AG10803 (cell line): ENCODE results near the gene VDR.
"Not testable (repeated sequence)": the region's sequence is repeated elsewhere in the genome, so short reads cannot be mapped to it uniquely, and the experiment has no call there.

Experiments
- DNase-seq: peaks from one replicate; pipeline ENCODE4 v3.0.0; 2010; ENCODE audit warnings: low read depth
- H3K4me3 ChIP-seq: 2 replicates; pipeline ENCODE4 v1.5.1; 2011; ENCODE audit warnings: mild to moderate bottlenecking, low read length, control low read depth
- TF ChIP-seq, protein P1 (sequence below): conservative IDR thresholded peaks from 2 replicates; pipeline ENCODE4 v1.5.1; 2011; ENCODE audit warnings: mild to moderate bottlenecking, low read length, control low read depth, inconsistent platforms

The VDR gene

DNA sequence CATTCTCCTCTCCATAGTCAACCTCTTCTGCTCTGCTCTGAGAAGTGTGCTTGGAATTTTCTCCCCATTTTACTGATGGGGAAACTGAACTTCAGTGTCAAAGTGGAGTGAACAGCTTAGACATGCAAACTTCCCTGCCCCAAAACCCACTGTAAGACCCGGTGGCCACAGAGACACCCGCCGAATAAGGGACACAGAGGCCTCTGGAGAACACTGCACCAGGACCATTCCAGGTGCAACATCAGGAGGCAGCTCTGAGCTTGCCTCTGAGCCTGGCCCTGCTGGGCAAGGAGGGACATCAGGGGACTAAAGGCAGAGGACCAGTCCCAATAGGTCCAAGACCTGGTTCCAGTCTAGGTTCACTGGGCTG is 86.8 kb downstream of the VDR start:
- peak overlapping the region; percentile 90 for H3K4me3 ChIP-seq
- TF ChIP-seq, protein P1, sequence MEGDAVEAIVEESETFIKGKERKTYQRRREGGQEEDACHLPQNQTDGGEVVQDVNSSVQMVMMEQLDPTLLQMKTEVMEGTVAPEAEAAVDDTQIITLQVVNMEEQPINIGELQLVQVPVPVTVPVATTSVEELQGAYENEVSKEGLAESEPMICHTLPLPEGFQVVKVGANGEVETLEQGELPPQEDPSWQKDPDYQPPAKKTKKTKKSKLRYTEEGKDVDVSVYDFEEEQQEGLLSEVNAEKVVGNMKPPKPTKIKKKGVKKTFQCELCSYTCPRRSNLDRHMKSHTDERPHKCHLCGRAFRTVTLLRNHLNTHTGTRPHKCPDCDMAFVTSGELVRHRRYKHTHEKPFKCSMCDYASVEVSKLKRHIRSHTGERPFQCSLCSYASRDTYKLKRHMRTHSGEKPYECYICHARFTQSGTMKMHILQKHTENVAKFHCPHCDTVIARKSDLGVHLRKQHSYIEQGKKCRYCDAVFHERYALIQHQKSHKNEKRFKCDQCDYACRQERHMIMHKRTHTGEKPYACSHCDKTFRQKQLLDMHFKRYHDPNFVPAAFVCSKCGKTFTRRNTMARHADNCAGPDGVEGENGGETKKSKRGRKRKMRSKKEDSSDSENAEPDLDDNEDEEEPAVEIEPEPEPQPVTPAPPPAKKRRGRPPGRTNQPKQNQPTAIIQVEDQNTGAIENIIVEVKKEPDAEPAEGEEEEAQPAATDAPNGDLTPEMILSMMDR, result no peak; the same call in 1 of the 2 replicates
- no peak for DNase-seq

DNA sequence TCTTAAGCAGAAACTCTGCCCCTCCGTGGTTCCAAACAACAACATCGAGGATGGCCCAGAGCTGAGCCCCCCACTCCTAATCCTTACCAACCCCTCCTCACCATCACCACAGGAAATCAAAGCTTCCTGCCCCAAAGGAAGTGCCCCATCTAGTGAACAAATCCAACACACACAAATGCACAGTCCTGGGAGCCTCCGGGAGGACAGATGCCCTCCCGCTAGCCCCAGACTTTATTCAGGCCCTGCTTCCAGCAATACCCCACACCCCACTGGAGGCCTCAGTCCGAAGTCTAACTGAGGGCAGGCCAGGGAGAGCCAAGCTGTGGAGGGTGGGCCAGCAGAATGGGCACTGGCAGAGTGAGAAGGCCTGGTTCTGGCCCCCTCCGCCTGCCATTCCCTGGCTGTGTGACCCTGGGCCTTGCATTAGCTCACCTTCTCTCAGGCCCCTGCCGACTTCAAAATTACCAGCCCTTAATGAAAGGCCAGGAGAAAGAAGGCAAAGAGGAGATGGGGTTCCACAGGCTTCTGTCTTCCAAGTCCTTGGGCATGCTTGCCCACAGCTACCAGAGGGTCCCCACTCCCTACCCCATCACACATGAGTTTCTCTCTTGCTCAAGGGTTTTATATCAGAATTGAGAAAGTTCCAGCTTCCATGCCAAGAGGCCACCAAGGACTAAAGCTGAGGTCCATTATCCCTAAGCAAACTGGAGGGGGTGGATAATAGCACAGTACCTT is 87.4 kb downstream of the VDR start:
- TF ChIP-seq, protein P1, result peak; percentile 58
- peak overlapping the region; percentile 90 for H3K4me3 ChIP-seq
- DNase-seq, result no peak

DNA sequence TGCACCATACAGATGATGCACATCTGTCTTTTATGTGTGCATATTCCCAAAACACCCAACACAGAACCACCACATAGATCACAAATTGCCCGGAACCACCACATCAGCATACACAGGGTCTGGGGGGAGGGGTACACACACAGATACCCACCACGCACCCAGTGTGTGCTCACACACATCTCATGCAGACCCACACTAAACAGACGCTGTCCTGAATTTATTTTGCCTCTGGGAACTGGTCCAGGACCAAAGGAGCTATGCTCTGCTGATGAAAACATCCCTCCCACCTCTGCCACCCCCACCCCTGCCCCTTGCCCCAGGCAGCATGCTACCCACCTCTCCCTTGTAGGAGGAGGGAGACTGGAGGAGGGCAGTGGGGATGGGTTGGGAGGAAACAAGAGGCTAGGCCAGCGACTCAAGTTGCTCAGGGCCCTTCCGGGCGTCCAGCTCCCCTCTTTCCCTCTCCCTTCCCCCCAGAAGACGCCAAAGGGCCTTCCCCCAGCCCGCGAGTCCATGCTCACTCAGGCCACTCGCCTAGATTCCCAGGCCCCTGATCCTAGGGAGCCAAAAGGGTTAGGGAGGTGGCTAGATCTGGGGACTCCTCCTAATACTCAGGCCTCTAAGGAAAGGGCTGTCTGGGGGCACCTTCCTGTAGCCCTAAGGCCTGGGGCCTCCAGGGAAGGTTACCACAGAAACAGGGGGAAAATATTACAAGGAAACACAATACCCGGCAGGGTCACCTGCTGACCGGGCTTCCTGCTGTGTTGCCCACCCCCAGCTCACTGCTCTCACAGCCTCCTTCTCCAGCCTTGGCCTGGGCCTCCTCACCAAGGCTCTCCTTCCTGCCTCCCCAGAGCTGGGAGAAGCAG is 88.2 kb downstream of the VDR start:
- TF ChIP-seq, protein P1, result no peak
- DNase-seq, result no peak
- H3K4me3 ChIP-seq, result peak overlapping the region; percentile 90

DNA sequence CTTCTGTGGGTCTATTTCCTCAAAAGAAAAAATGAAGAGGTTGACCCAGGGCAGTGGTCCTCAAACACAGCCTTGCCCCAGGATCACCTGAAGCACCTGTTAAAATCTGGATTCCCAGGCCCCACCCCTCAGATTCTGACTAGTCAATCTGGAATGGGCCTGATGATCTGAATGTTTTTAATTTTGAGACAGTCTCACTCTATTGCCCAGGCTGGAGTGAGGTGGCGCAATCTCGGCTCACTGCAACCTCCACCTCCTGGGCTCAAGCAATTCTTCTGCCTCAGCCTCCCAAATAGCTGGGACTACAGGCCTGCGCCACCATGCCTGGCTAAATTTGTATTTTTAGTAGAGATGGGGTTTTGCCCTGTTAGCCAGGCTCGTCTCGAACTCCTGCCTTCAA is 89.3 kb downstream of the VDR start:
- DNase-seq, H3K4me3 ChIP-seq: not testable (repeated sequence)

DNA sequence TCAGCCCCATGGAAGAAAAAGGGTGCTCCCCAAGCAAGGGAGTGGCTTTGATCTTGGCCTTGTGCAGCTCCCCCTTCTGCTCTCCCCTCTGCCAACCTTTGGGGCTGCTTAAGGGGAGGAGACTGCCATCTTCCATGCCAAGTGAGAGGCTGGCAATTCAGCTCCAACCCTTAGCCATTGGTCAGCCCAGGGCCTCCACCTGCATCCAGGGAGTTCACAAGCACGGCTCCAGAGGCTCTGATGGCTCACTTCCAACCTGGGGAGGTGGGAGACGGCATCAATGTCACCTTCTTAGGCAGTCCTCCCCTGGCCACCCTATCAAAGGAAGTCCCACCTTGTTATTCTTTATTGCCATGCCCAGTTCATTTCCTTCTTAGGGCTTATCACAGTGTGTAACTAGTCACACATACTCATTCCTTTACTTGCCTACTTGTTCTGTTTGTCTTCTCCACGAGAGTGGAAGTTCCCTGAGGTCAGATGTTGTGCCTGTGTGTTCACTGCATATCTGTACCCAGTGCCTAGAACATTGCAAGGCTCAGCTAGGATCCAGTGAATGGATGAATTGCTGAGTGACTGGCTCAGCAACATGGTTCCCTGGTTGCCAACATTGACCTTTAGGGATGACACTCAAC is 90.1 kb downstream of the VDR start:
- DNase-seq, result no peak
- H3K4me3 ChIP-seq, result no peak overlapping the region
- TF ChIP-seq, protein P1, result no peak

DNA sequence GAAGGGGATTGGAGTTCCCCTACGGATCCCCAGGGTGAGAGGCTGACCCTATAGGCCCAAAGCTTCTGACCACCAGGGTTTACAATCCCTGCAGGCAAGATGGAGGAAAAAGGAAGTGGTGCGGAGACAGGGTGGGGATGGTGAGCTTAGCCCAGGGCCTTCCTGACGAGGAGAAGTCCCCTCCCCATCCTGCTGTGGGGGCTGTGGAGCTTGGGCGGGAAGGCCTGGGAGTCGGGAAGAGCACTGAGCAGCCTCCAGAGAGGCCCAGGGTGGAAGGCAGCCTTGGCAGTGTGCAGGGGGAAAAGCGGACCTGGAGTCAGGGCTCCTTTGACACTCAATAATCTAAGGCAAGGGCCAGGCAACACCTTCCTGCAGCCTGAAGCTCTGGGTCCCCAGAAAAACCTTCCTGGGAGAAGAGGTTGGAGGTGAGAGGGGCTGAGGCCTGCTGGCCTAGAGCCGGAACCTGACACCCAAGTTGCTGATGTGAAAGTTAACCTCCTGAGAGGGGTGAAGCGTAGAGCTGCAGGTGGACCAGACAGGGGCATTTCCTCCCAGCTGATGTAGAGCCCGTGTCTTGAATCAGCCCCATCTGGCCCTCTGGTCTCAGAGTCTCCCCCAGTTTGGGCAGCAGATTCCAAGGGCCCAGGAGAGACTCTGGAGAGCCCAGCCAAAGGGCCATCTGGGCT is 91.1 kb downstream of the VDR start:
- DNase-seq, result no peak
- peak overlapping the region; percentile 54 for H3K4me3 ChIP-seq
- TF ChIP-seq, protein P1, result no peak
